Gastrocnemius medialis (tissue), 4 donors: Measurements from ENCODE around the gene GPC6. TPM values are rescaled to one million over a fixed set of nuclear protein-coding genes. Genes with fewer than 3 reads are reported as not detected.

Experiments used
- ATAC-seq, 2 donors: fragments of 150-250 bp; one replicate each; pipeline ENCODE4 v1.9.1; 2016
- DNase-seq, 2 donors: peaks; one replicate each; pipeline ENCODE4 v3.0.0-alpha.2; 2019
- H3K27ac ChIP-seq, 4 donors: fragments of 200-600 bp; sonication (generic); 1 replicate in 1 of 4; 2 replicates in 3 of 4; pipeline ENCODE4 v1.5.1; 2016 to 2018; ENCODE audit warnings: mild to moderate bottlenecking in 2 of 4, moderate library complexity in 1 of 4
- H3K27me3 ChIP-seq, 3 donors: fragments of 200-600 bp; sonication (generic) in 2 of 3; 1 replicate in 1 of 3; 2 replicates in 2 of 3; pipeline versions ENCODE4 v1.5.1 to v1.6.0; 2016 to 2019; ENCODE audit warnings: mild to moderate bottlenecking in 1 of 3, moderate library complexity in 1 of 3
- H3K36me3 ChIP-seq, 2 donors: fragments of 200-600 bp; sonication (generic) in 1 of 2; one replicate each; pipeline ENCODE4 v1.5.1; 2017 to 2018
- H3K4me1 ChIP-seq, 2 donors: fragments of 200-600 bp; sonication (generic) in 1 of 2; one replicate each; pipeline ENCODE4 v1.5.1; 2016 to 2017; ENCODE audit warnings: mild to moderate bottlenecking in 2 of 2
- H3K4me3 ChIP-seq, 4 donors: fragments of 200-600 bp; sonication (generic) in 3 of 4; 1 replicate in 1 of 4; 2 replicates in 3 of 4; pipeline ENCODE4 v1.5.1; 2016 to 2019; ENCODE audit warnings: mild to moderate bottlenecking in 2 of 4
- H3K9me3 ChIP-seq, 3 donors: fragments of 200-600 bp; sonication (generic) in 2 of 3; 1 replicate in 1 of 3; 2 replicates in 2 of 3; pipeline ENCODE4 v1.5.1; 2016 to 2019
- POLR2A ChIP-seq, 2 donors: fragments of 450-650 bp; IDR thresholded peaks; one replicate each; pipeline ENCODE4 v1.6.1; 2017; ENCODE audit warnings: antibody characterized with exemption in 2 of 2, mild to moderate bottlenecking in 2 of 2, moderate library complexity in 2 of 2
- in situ Hi-C, 4 donors: fragments of 200-750 bp; cut with MboI; loops; one replicate each; pipeline versions ENCODE4 v1.15.0 to v1.8.0; 2017; ENCODE audit warnings: low sequenced_read_pairs in 4 of 4
- intact Hi-C: fragments of 100-400 bp; cut with DNase I; formaldehyde crosslinking; loops from one replicate; pipeline ENCODE4 v1.15.1; 2023; ENCODE audit warnings: low total_unique reads
- total RNA-seq, 4 donors: library from RNA; depleted of rRNA; stranded (reverse); fragments of >200 nt; gene quantifications; one replicate each; pipeline versions ENCODE4 v1.1.0 to v1.2.3, GENCODE V29; 2016
- TF ChIP-seq, protein P1 (sequence below), 5 experiments: fragments of 450-650 bp in 3 of 5; fragments of 200-600 bp in 2 of 5; sonication (generic) in 2 of 5; IDR thresholded peaks in 4 of 5; conservative IDR thresholded peaks in 1 of 5; 1 replicate in 4 of 5; 2 replicates in 1 of 5; pipeline ENCODE4 v1.5.1; 2016 to 2019; ENCODE audit warnings: antibody characterized with exemption in 5 of 5, mild to moderate bottlenecking in 3 of 5, moderate library complexity in 3 of 5

GPC6 gene
- total RNA-seq, 4 donors from 2014 or later, result 0.47 to 0.88 (median 0.59) TPM

GRCh38 chr13:93256998-93257397, 30.4 kb downstream of the GPC6 start:
- H3K4me1 ChIP-seq, result no peaks in the 10 kb centered on the region
- DNase-seq (no peak), ATAC-seq (no peak)
- H3K4me3 ChIP-seq, result no peak overlapping the region
- H3K27me3 ChIP-seq, result no peaks in the 10 kb centered on the region
- H3K27ac ChIP-seq, result no peak overlapping the region
- intact Hi-C loops (no loop called here), in situ Hi-C loops (no loop called here)
- no peaks in the 10 kb centered on the region for H3K36me3 ChIP-seq
- no peaks in the 10 kb centered on the region for H3K9me3 ChIP-seq
- TF ChIP-seq, protein P1, sequence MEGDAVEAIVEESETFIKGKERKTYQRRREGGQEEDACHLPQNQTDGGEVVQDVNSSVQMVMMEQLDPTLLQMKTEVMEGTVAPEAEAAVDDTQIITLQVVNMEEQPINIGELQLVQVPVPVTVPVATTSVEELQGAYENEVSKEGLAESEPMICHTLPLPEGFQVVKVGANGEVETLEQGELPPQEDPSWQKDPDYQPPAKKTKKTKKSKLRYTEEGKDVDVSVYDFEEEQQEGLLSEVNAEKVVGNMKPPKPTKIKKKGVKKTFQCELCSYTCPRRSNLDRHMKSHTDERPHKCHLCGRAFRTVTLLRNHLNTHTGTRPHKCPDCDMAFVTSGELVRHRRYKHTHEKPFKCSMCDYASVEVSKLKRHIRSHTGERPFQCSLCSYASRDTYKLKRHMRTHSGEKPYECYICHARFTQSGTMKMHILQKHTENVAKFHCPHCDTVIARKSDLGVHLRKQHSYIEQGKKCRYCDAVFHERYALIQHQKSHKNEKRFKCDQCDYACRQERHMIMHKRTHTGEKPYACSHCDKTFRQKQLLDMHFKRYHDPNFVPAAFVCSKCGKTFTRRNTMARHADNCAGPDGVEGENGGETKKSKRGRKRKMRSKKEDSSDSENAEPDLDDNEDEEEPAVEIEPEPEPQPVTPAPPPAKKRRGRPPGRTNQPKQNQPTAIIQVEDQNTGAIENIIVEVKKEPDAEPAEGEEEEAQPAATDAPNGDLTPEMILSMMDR (IDR thresholded peaks at IDR 0.05 in 4 of 5, conservative IDR thresholded peaks at IDR 0.05 in 1 of 5), result no peak
- TF ChIP-seq POLR2A (IDR thresholded peaks at IDR 0.05), result no peak

DNA sequence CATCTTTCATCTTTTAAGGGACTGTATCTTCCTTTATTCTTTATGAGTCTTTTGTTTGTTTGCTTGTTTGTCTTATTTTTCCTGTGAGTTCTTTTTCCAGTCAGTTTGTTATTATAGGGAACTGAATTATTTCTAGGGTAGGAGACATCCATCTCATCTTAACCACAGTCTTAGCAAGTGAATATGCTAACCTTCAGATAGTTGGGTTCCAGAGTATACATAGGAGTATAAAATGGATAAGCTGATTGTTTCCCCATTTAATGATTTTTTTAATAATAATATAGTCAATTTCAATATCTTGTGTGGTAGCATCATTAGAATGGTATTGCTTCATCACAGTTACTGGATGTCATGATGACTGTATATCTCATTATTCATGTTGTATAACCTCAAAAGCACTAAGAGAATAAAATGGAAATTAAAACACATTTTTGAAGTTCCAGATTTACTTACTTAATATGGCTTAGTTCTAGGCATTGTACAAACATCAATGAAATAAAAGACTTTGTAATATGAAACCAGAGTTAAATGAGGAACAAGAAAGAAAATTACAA, 33.0 kb downstream of the GPC6 start:
- TF ChIP-seq, protein P1 (IDR thresholded peaks at IDR 0.05 in 4 of 5, conservative IDR thresholded peaks at IDR 0.05 in 1 of 5), result no peak
- TF ChIP-seq POLR2A (IDR thresholded peaks at IDR 0.05), result no peak
- Histone ChIP-seq H3K4me1 (no peaks in the 10 kb centered on the region), H3K9me3 (no peaks in the 10 kb centered on the region), H3K36me3 (no peaks in the 10 kb centered on the region), H3K27me3 (no peaks in the 10 kb centered on the region), H3K4me3 (no peak overlapping the region), H3K27ac (no peak overlapping the region)
- DNase-seq (no peak), ATAC-seq (no peak)
- intact Hi-C loops (no loop called here), in situ Hi-C loops (no loop called here)

- ATAC-seq (no peak), DNase-seq (no peak)
- intact Hi-C loops (no loop called here), in situ Hi-C loops (no loop called here)
- no peak overlapping the region for H3K27ac ChIP-seq
- H3K4me1 ChIP-seq, result no peaks in the 10 kb centered on the region
- TF ChIP-seq, protein P1 (IDR thresholded peaks at IDR 0.05 in 4 of 5, conservative IDR thresholded peaks at IDR 0.05 in 1 of 5), result no peak
- no peak for TF ChIP-seq POLR2A (IDR thresholded peaks at IDR 0.05)
- H3K36me3 ChIP-seq, result no peaks in the 10 kb centered on the region
- H3K9me3 ChIP-seq, result no peaks in the 10 kb centered on the region
- no peaks in the 10 kb centered on the region for H3K27me3 ChIP-seq
- H3K4me3 ChIP-seq, result no peak overlapping the region
Observed at GRCh38 chr13:93260591-93260990, 34.0 kb downstream of the GPC6 start.

DNA sequence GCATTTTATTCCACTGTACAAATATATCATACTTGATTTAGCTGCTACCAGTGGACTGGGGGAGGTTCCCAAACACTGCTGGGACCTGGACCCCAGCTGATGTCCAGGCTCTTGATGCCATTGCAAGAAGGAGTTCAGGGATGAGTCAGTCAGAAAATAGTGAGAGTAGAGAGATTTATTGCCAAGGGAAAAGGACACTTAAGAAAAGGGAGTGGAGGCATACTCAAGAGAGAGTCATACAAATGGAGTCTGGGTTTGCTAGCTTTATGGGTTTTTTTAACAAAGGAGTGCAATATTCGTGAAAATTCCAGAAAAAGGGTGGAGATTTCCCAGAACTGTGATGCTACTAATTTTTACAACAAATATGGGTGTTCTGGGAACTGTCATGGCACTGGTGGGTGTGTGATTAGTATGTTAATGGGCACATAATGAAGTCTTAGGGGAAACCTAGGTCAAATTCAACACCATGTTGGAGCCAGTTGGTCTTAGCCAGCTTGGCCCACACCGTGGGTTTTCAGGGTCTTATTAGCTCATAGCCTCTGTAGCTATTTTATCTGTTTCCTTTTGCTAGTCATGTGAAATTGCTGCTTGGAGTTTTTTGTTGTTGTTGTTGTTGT, 36.2 kb downstream of the GPC6 start:
- intact Hi-C loops (no loop called here), in situ Hi-C loops (no loop called here)
- no peak overlapping the region for H3K4me3 ChIP-seq
- TF ChIP-seq, protein P1 (IDR thresholded peaks at IDR 0.05 in 4 of 5, conservative IDR thresholded peaks at IDR 0.05 in 1 of 5), result no peak
- TF ChIP-seq POLR2A (IDR thresholded peaks at IDR 0.05), result no peak
- H3K27ac ChIP-seq, result no peak overlapping the region
- H3K36me3 ChIP-seq, result no peaks in the 10 kb centered on the region
- no peaks in the 10 kb centered on the region for H3K4me1 ChIP-seq
- ATAC-seq (no peak), DNase-seq (no peak)
- no peaks in the 10 kb centered on the region for H3K9me3 ChIP-seq
- no peaks in the 10 kb centered on the region for H3K27me3 ChIP-seq

DNA sequence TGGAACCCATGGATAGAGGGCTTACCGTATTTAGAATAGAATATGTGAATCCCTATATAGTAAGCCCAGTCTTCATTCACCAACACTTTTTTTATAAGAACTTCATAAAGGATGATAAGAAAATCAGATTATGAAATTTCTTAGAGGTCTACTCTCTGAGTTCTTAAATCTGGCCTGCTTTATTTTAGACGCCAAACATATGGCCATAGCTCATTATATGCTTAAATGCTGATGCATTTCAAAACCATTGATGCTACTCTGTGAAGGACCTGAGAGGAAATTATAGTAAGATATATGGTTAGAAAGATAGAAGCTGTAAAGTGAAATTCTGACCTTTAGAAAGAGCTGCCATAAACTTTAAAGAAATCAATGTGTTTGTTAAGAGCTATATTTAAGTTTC, 38.3 kb downstream of the GPC6 start:
- ATAC-seq (no peak), DNase-seq (no peak)
- H3K4me3 ChIP-seq, result no peak overlapping the region
- H3K27ac ChIP-seq, result no peak overlapping the region
- no peaks in the 10 kb centered on the region for H3K9me3 ChIP-seq
- TF ChIP-seq POLR2A (IDR thresholded peaks at IDR 0.05), result no peak
- TF ChIP-seq, protein P1 (IDR thresholded peaks at IDR 0.05 in 4 of 5, conservative IDR thresholded peaks at IDR 0.05 in 1 of 5), result no peak
- intact Hi-C loops, result no loop called here
- H3K27me3 ChIP-seq, result no peaks in the 10 kb centered on the region
- in situ Hi-C loops, result no loop called here
- H3K36me3 ChIP-seq, result no peaks in the 10 kb centered on the region
- H3K4me1 ChIP-seq, result no peaks in the 10 kb centered on the region
